ENCODE results near the gene ANK2. TPM values are rescaled to one million over a fixed set of nuclear protein-coding genes. Genes with fewer than 3 reads are reported as not detected.

Gene ANK2
- total RNA-seq, 2 experiments from 2014 or later, result 0.38 to 4.0 TPM

- no peaks in the 10 kb centered on the region for H3K4me1 ChIP-seq (ENCODE audit: insufficient read depth, low read length, poor library complexity, severe bottlenecking)
- H3K9me3 ChIP-seq (ENCODE audit: low read length), result 0 out of 2 replicates have a peak, but pooled peaks cover 3% of the 10 kb centered on the region
- DNase-seq (ENCODE audit: low spot score), result no peak
- ChIA-PET CTCF (ENCODE audit: unreplicated experiment) (no interaction called here), POLR2A (no interaction called here)
- H3K4me2 ChIP-seq (ENCODE audit: low read length), result no peak overlapping the region
- intact Hi-C loops (cut with micrococcal nuclease; ENCODE audit: unreplicated experiment), result no loop called here
- H3K27ac ChIP-seq (ENCODE audit: low read depth, low read length, poor library complexity, severe bottlenecking), result no peak overlapping the region
- H3K4me3 ChIP-seq (ENCODE audit: low read depth, low read length, poor library complexity, severe bottlenecking), result no peak overlapping the region
- no peak for TF ChIP-seq CTCF (conservative IDR thresholded peaks at IDR 0.05; ENCODE audit: low read length)
- no peak for TF ChIP-seq EZH2phosphoT487 (IDR thresholded peaks at IDR 0.05; ENCODE audit: borderline replicate concordance, low read depth, low read length)
- H3K79me2 ChIP-seq (ENCODE audit: insufficient read depth, low read depth, low read length), result no peaks in the 10 kb centered on the region
- no TSS peak for BruUV-seq (replicated peaks)
- H4K20me1 ChIP-seq (ENCODE audit: insufficient read depth, low read length), result no peaks in the 10 kb centered on the region
- H2AFZ ChIP-seq (ENCODE audit: low read length), result no peak overlapping the region
- no peaks in the 10 kb centered on the region for H3K36me3 ChIP-seq (ENCODE audit: insufficient read depth, low read length)
- H3K9me2 ChIP-seq (ENCODE audit: insufficient read depth, low read length), result no peaks in the 10 kb centered on the region
These were observed 355.4 kb downstream of the ANK2 start for GRCh38 chr4:113404841-113405240.

- H2AFZ ChIP-seq (ENCODE audit: low read length), result no peak overlapping the region
- H3K9me2 ChIP-seq (ENCODE audit: insufficient read depth, low read length), result no peaks in the 10 kb centered on the region
- no peak overlapping the region for H3K4me3 ChIP-seq (ENCODE audit: low read depth, low read length, poor library complexity, severe bottlenecking)
- no peaks in the 10 kb centered on the region for H3K36me3 ChIP-seq (ENCODE audit: insufficient read depth, low read length)
- BruUV-seq (replicated peaks), result no TSS peak
- no peak overlapping the region for H3K27ac ChIP-seq (ENCODE audit: low read depth, low read length, poor library complexity, severe bottlenecking)
- H3K9me3 ChIP-seq (ENCODE audit: low read length), result 0 out of 2 replicates have a peak, but pooled peaks cover 3% of the 10 kb centered on the region
- DNase-seq (ENCODE audit: low spot score), result no peak
- no peak overlapping the region for H3K4me2 ChIP-seq (ENCODE audit: low read length)
- ChIA-PET CTCF (ENCODE audit: unreplicated experiment) (no interaction called here), POLR2A (no interaction called here)
- peaks cover 10% of the 10 kb centered on the region for H3K4me1 ChIP-seq (ENCODE audit: insufficient read depth, low read length, poor library complexity, severe bottlenecking)
- intact Hi-C loops (cut with micrococcal nuclease; ENCODE audit: unreplicated experiment), result no loop called here
- no peaks in the 10 kb centered on the region for H4K20me1 ChIP-seq (ENCODE audit: insufficient read depth, low read length)
- no peaks in the 10 kb centered on the region for H3K79me2 ChIP-seq (ENCODE audit: insufficient read depth, low read depth, low read length)
- no peak for TF ChIP-seq EZH2phosphoT487 (IDR thresholded peaks at IDR 0.05; ENCODE audit: borderline replicate concordance, low read depth, low read length)
- TF ChIP-seq CTCF (conservative IDR thresholded peaks at IDR 0.05; ENCODE audit: low read length), result no peak
These were observed 356.6 kb downstream of the ANK2 start for GRCh38 chr4:113405874-113406722.

GRCh38 chr4:113406723-113407016 is 357.2 kb downstream of the ANK2 start:
- ChIA-PET POLR2A (no interaction called here), CTCF (ENCODE audit: unreplicated experiment) (no interaction called here)
- Histone ChIP-seq H3K9me2 (ENCODE audit: insufficient read depth, low read length) (no peaks in the 10 kb centered on the region), H3K9me3 (ENCODE audit: low read length) (0 out of 2 replicates have a peak, but pooled peaks cover 3% of the 10 kb centered on the region), H3K79me2 (ENCODE audit: insufficient read depth, low read depth, low read length) (no peaks in the 10 kb centered on the region), H4K20me1 (ENCODE audit: insufficient read depth, low read length) (no peaks in the 10 kb centered on the region), H3K27ac (ENCODE audit: low read depth, low read length, poor library complexity, severe bottlenecking) (no peak overlapping the region), H3K4me3 (ENCODE audit: low read depth, low read length, poor library complexity, severe bottlenecking) (no peak overlapping the region), H3K4me2 (ENCODE audit: low read length) (no peak overlapping the region), H3K36me3 (ENCODE audit: insufficient read depth, low read length) (no peaks in the 10 kb centered on the region), H2AFZ (ENCODE audit: low read length) (no peak overlapping the region), H3K4me1 (ENCODE audit: insufficient read depth, low read length, poor library complexity, severe bottlenecking) (peaks cover 10% of the 10 kb centered on the region)
- TF ChIP-seq EZH2phosphoT487 (IDR thresholded peaks at IDR 0.05; ENCODE audit: borderline replicate concordance, low read depth, low read length), result no peak
- TF ChIP-seq CTCF (conservative IDR thresholded peaks at IDR 0.05; ENCODE audit: low read length), result no peak
- intact Hi-C loops (cut with micrococcal nuclease; ENCODE audit: unreplicated experiment), result no loop called here
- DNase-seq (ENCODE audit: low spot score), result no peak
- BruUV-seq (replicated peaks), result no TSS peak
